ENCODE data around the gene PATL2.

PATL2 gene

DNA sequence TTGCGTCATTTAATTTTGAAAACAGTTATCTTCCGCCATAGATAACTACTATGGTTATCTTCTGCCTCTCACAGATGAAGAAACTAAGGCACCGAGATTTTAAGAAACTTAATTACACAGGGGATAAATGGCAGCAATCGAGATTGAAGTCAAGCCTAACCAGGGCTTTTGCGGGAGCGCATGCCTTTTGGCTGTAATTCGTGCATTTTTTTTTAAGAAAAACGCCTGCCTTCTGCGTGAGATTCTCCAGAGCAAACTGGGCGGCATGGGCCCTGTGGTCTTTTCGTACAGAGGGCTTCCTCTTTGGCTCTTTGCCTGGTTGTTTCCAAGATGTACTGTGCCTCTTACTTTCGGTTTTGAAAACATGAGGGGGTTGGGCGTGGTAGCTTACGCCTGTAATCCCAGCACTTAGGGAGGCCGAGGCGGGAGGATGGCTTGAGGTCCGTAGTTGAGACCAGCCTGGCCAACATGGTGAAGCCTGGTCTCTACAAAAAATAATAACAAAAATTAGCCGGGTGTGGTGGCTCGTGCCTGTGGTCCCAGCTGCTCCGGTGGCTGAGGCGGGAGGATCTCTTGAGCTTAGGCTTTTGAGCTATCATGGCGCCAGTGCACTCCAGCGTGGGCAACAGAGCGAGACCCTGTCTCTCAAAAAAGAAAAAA lies 1.4 kb upstream of the PATL2 start:
- peak overlapping the region; percentile 95 for H3K4me3 ChIP-seq (ENCODE audit: low read depth, low read length)
- TF ChIP-seq, protein P1, sequence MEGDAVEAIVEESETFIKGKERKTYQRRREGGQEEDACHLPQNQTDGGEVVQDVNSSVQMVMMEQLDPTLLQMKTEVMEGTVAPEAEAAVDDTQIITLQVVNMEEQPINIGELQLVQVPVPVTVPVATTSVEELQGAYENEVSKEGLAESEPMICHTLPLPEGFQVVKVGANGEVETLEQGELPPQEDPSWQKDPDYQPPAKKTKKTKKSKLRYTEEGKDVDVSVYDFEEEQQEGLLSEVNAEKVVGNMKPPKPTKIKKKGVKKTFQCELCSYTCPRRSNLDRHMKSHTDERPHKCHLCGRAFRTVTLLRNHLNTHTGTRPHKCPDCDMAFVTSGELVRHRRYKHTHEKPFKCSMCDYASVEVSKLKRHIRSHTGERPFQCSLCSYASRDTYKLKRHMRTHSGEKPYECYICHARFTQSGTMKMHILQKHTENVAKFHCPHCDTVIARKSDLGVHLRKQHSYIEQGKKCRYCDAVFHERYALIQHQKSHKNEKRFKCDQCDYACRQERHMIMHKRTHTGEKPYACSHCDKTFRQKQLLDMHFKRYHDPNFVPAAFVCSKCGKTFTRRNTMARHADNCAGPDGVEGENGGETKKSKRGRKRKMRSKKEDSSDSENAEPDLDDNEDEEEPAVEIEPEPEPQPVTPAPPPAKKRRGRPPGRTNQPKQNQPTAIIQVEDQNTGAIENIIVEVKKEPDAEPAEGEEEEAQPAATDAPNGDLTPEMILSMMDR (IDR thresholded peaks at IDR 0.05; ENCODE audit: low read depth, low read length): no peak
- TF ChIP-seq, protein P2, sequence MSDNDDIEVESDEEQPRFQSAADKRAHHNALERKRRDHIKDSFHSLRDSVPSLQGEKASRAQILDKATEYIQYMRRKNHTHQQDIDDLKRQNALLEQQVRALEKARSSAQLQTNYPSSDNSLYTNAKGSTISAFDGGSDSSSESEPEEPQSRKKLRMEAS (IDR thresholded peaks at IDR 0.05; ENCODE audit: low read depth, low read length): peak; percentile 48; the same call in 1 of the 2 replicates
- peak; percentile 86 for DNase-seq (ENCODE audit: low read depth)

DNA sequence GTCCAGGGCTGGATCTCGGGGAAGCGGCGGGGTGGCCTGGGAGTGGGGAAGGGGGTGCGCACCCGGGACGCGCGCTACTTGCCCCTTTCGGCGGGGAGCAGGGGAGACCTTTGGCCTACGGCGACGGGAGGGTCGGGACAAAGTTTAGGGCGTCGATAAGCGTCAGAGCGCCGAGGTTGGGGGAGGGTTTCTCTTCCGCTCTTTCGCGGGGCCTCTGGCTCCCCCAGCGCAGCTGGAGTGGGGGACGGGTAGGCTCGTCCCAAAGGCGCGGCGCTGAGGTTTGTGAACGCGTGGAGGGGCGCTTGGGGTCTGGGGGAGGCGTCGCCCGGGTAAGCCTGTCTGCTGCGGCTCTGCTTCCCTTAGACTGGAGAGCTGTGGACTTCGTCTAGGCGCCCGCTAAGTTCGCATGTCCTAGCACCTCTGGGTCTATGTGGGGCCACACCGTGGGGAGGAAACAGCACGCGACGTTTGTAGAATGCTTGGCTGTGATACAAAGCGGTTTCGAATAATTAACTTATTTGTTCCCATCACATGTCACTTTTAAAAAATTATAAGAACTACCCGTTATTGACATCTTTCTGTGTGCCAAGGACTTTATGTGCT lies 721 bp upstream of the PATL2 start:
- TF ChIP-seq, protein P2 (IDR thresholded peaks at IDR 0.05; ENCODE audit: low read depth, low read length): peak; percentile 16; the same call in 1 of the 2 replicates
- TF ChIP-seq, protein P1 (IDR thresholded peaks at IDR 0.05; ENCODE audit: low read depth, low read length): no peak
- peak overlapping the region; percentile 95 for H3K4me3 ChIP-seq (ENCODE audit: low read depth, low read length)
- DNase-seq (ENCODE audit: low read depth): peak; percentile 76

DNA sequence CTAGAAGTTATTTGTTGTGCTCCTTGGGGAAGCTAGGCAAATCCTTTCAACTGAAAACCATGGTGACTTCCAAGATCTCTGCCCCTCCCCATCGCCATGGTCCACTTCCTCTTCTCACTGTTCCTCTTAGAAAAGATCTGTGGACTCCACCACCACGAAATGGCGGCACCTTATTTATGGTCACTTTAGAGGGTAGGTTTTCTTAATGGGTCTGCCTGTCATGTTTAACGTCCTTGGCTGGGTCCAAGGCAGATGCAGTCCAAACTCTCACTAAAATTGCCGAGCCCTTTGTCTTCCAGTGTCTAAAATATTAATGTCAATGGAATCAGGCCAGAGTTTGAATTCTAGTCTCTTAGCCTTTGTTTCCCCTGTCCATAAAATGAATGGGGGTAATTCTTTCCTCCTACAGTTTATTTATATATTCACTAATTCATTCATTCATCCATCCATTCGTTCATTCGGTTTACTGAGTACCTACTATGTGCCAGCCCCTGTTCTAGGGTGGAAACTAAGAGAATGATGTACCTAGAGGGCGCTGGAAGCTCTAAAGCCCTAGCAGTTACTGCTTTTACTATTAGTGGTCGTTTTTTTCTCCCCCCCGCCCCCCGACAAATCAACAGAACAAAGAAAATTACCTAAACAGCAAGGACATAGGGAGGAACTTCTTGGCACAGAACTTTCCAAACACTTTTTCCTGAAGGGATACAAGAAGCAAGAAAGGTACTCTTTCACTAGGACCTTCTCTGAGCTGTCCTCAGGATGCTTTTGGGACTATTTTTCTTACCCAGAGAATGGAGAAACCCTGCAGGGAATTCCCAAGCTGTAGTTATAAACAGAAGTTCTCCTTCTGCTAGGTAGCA lies 657 bp downstream of the PATL2 start:
- TF ChIP-seq MYC (IDR thresholded peaks at IDR 0.05; ENCODE audit: low read depth, low read length): peak; percentile 32; the same call in 1 of the 2 replicates
- TF ChIP-seq, protein P1 (IDR thresholded peaks at IDR 0.05; ENCODE audit: low read depth, low read length): peak; percentile 45
- TF ChIP-seq, protein P2 (IDR thresholded peaks at IDR 0.05; ENCODE audit: low read depth, low read length): peak; percentile 27; the same call in 1 of the 2 replicates
- no peak for TF ChIP-seq POLR2A (IDR thresholded peaks at IDR 0.05; ENCODE audit: extremely low read depth, insufficient read length)
- DNase-seq (ENCODE audit: low read depth): peak; percentile 85
- peak overlapping the region; percentile 95 for H3K4me3 ChIP-seq (ENCODE audit: low read depth, low read length)

DNA sequence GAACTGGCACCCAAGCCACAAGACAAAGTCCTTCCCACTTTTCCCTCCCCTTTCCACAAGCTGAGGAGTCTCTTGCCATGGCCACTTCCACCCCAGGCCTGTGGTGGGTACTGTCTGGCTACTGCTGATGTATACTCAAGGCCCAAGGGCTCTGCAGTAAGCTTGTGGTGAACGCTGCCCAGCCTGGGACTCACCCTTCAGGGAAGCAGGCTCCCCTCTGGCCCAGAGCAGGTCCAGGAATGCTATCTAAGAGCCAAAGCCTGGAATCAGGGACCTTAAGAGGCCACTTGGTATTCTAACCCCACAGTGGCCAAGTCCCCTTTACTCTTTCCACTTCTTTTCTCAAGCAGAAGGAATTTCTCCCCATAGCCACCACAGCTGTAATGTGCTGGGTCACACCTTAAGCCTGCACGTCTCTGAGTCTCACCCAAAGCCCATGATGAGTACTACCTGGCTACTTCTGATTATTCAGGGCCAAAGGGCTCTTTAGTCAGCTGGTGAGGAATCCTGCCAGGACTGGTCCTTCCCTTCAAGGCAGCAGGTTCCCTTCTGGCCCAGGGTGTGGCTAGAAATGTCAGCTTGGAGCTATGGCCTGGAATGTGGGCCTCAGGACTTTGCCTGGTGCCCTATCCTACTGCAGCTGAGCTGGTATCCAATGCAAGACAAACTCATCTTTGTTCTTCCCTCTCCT lies 4.0 kb downstream of the PATL2 start:
- TF ChIP-seq MYC (IDR thresholded peaks at IDR 0.05; ENCODE audit: low read depth, low read length): no peak
- TF ChIP-seq, protein P2 (IDR thresholded peaks at IDR 0.05; ENCODE audit: low read depth, low read length): no peak
- TF ChIP-seq POLR2A (IDR thresholded peaks at IDR 0.05; ENCODE audit: extremely low read depth, insufficient read length): no peak
- TF ChIP-seq, protein P1 (IDR thresholded peaks at IDR 0.05; ENCODE audit: low read depth, low read length): no peak
- H3K4me3 ChIP-seq (ENCODE audit: low read depth, low read length): no peak overlapping the region
- no peak for DNase-seq (ENCODE audit: low read depth)

DNA sequence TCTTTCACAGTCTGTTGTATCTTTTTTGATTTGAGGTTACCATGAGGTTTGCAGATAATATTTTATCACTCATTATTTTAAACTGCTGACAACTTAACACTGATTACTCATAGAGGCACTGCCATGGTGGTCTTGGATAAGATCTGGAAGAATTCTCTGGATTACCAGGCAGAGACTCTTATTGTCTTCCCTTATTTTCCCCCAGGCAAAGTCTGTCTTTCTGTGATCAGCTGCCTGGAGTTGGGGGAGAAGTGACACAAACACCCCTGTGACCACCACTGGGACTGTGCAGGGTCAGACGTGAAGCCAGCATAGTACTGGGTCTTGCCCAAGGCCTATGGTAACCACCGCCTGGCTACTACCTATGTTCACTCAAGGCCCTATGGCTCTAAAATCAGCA lies 4.7 kb downstream of the PATL2 start:
- DNase-seq (ENCODE audit: low read depth): no peak
- TF ChIP-seq, protein P1 (IDR thresholded peaks at IDR 0.05; ENCODE audit: low read depth, low read length): no peak
- TF ChIP-seq POLR2A (IDR thresholded peaks at IDR 0.05; ENCODE audit: extremely low read depth, insufficient read length) (no peak), MYC (IDR thresholded peaks at IDR 0.05; ENCODE audit: low read depth, low read length) (no peak)
- TF ChIP-seq, protein P2 (IDR thresholded peaks at IDR 0.05; ENCODE audit: low read depth, low read length): no peak
- H3K4me3 ChIP-seq (ENCODE audit: low read depth, low read length): no peak overlapping the region

Measured in NB4 (cell line).